VCaP (cell line): ENCODE data around the gene PHLDA3.

Source experiments
- H3K27ac ChIP-seq: fragments of 450-650 bp; 2 replicates; pipeline ENCODE4 v1.5.1; 2017
- TF ChIP-seq, protein P1 (sequence below): fragments of 450-650 bp; conservative IDR thresholded peaks from 2 replicates; pipeline ENCODE4 v1.5.1; 2017; ENCODE audit warnings: mild to moderate bottlenecking, moderate library complexity

PHLDA3 gene

GRCh38 chr1:201456499-201457309 is 12.3 kb downstream of the PHLDA3 start:
- H3K27ac ChIP-seq, result no peak overlapping the region
- TF ChIP-seq, protein P1, sequence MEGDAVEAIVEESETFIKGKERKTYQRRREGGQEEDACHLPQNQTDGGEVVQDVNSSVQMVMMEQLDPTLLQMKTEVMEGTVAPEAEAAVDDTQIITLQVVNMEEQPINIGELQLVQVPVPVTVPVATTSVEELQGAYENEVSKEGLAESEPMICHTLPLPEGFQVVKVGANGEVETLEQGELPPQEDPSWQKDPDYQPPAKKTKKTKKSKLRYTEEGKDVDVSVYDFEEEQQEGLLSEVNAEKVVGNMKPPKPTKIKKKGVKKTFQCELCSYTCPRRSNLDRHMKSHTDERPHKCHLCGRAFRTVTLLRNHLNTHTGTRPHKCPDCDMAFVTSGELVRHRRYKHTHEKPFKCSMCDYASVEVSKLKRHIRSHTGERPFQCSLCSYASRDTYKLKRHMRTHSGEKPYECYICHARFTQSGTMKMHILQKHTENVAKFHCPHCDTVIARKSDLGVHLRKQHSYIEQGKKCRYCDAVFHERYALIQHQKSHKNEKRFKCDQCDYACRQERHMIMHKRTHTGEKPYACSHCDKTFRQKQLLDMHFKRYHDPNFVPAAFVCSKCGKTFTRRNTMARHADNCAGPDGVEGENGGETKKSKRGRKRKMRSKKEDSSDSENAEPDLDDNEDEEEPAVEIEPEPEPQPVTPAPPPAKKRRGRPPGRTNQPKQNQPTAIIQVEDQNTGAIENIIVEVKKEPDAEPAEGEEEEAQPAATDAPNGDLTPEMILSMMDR, result no peak

DNA sequence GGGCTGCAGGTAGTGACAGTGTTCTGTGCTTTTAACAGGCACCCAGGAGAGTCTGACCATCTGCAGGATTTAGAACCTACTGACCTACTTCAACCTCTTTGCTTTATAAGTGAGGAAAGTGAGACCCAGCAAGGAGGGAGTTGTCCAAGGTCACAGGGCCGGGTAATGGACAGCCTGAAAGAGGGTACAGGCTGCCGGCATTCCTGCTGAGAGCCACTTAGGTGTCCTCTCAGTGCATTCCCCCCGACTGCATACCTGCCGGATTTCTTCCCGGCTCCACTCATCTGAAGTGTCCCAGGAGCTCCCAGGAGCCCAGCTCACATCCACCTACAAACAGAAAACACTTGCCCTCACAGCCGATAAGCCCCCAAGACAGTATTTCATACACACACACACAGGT is 13.9 kb downstream of the PHLDA3 start:
- no peak overlapping the region for H3K27ac ChIP-seq
- TF ChIP-seq, protein P1, result no peak

GRCh38 chr1:201454608-201455007 is 14.4 kb downstream of the PHLDA3 start:
- no peak overlapping the region for H3K27ac ChIP-seq

GRCh38 chr1:201452866-201453265 is 16.1 kb downstream of the PHLDA3 start:
- no peak overlapping the region for H3K27ac ChIP-seq
- TF ChIP-seq, protein P1, result no peak

More at GRCh38 chr1:201454608-201455007, 14.4 kb downstream of the PHLDA3 start:
- TF ChIP-seq, protein P1, result no peak

DNA sequence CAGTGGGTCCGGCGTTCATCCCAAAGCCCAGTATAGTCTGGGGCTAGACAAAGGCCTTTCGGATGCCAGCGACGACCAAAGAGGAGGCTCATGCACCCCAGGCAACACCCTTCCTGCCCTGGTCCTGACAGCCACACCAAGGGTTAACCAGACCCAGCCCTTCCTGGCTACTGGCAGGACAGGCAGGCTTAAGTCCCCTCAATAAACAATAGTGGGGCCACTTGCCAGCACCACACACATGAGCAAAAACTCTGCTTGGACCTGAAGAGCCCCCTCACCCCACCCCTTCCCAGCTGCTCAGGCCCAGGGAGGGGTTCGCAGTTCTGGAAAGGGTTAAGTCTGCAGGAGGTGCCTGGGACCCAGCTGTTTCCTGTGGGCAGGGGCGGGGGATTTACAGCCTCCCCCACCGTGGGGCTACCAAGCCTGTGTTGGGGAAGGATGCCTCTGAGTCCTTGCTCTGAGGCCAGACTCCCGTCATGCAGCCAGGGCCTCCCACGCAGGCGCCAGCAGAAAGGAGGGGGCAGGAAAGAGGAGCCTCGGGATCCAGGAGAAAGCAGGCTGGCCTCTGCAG is 18.2 kb downstream of the PHLDA3 start:
- H3K27ac ChIP-seq, result no peak overlapping the region
- TF ChIP-seq, protein P1, result no peak

- TF ChIP-seq, protein P1, result no peak
- H3K27ac ChIP-seq, result no peak overlapping the region
Observed at GRCh38 chr1:201448990-201449389, 20.0 kb downstream of the PHLDA3 start.

- TF ChIP-seq, protein P1, result peak; percentile 83
- no peak overlapping the region for H3K27ac ChIP-seq
Observed at GRCh38 chr1:201447903-201448871, 20.8 kb downstream of the PHLDA3 start.
